H7 (cell line): ENCODE results near the gene TMEM219. TPM values are rescaled to one million over a fixed set of nuclear protein-coding genes. Genes with fewer than 3 reads are reported as not detected.
A peak's percentile ranks its signal among the peaks of the same experiment; 100 is the strongest.

Experiments used
- DNase-seq: peaks from one replicate; pipeline ENCODE4 v3.0.0; 2012
- H3K27me3 ChIP-seq: 2 replicates; pipeline ENCODE4 v1.6.0; 2011; ENCODE audit warnings: mild to moderate bottlenecking, low read length; ENCODE audit not compliant: control insufficient read depth, insufficient read depth
- H3K36me3 ChIP-seq: replicated peaks from 2 replicates; pipeline ENCODE4 v1.5.1; 2011; ENCODE audit warnings: low read length; ENCODE audit not compliant: control insufficient read depth, insufficient read depth
- H3K4me3 ChIP-seq: 2 replicates; pipeline ENCODE4 v1.5.1; 2011; ENCODE audit warnings: low read depth, mild to moderate bottlenecking, control low read depth, low read length, moderate library complexity; ENCODE audit not compliant: insufficient read depth
- total RNA-seq: library from RNA; depleted of rRNA; stranded (reverse); fragments of >200 nt; shearing (Covaris generic); gene quantifications from 2 replicates; pipeline ENCODE4 v1.2.3, GENCODE V29; 2014

TMEM219 gene
- total RNA-seq, 1 experiment from 2014 or later, result 97.6 TPM

GRCh38 chr16:29983420-29984136 lies 21.7 kb downstream of the TMEM219 start:
- H3K27me3 ChIP-seq, result no peaks in the 10 kb centered on the region
- H3K36me3 ChIP-seq, result peaks cover 55% of the 10 kb centered on the region
- peak; percentile 42 for DNase-seq
- H3K4me3 ChIP-seq, result no peak overlapping the region

- no peaks in the 10 kb centered on the region for H3K27me3 ChIP-seq
- H3K4me3 ChIP-seq, result no peak overlapping the region
- DNase-seq, result no peak
- peaks cover 48% of the 10 kb centered on the region for H3K36me3 ChIP-seq
Observed at GRCh38 chr16:29984137-29984763, 22.4 kb downstream of the TMEM219 start.

- H3K4me3 ChIP-seq, result no peak overlapping the region
- no peaks in the 10 kb centered on the region for H3K27me3 ChIP-seq
- H3K36me3 ChIP-seq, result peaks cover 46% of the 10 kb centered on the region
- DNase-seq, result no peak
Observed at GRCh38 chr16:29984764-29985147, 22.9 kb downstream of the TMEM219 start.

GRCh38 chr16:29985271-29985811 lies 23.5 kb downstream of the TMEM219 start:
- Histone ChIP-seq H3K36me3 (peaks cover 40% of the 10 kb centered on the region), H3K4me3 (no peak overlapping the region), H3K27me3 (no peaks in the 10 kb centered on the region)
- DNase-seq, result peak; percentile 55

GRCh38 chr16:29986231-29986630 lies 24.4 kb downstream of the TMEM219 start:
- Histone ChIP-seq H3K36me3 (peaks cover 38% of the 10 kb centered on the region), H3K27me3 (no peaks in the 10 kb centered on the region), H3K4me3 (no peak overlapping the region)
- DNase-seq, result peak; percentile 35

- peaks cover 31% of the 10 kb centered on the region for H3K36me3 ChIP-seq
- no peaks in the 10 kb centered on the region for H3K27me3 ChIP-seq
- DNase-seq, result peak; percentile 49
- no peak overlapping the region for H3K4me3 ChIP-seq
Observed at GRCh38 chr16:29986931-29987330, 25.1 kb downstream of the TMEM219 start.

- Histone ChIP-seq H3K27me3 (no peaks in the 10 kb centered on the region), H3K36me3 (peaks cover 32% of the 10 kb centered on the region), H3K4me3 (no peak overlapping the region)
- peak; percentile 57 for DNase-seq
Observed at GRCh38 chr16:29987371-29988085, 25.6 kb downstream of the TMEM219 start.

- no peaks in the 10 kb centered on the region for H3K27me3 ChIP-seq
- H3K4me3 ChIP-seq, result no peak overlapping the region
- DNase-seq, result peak; percentile 30
- peaks cover 26% of the 10 kb centered on the region for H3K36me3 ChIP-seq
Observed at GRCh38 chr16:29988346-29989075, 26.6 kb downstream of the TMEM219 start.

GRCh38 chr16:29989111-29989858 lies 27.4 kb downstream of the TMEM219 start:
- Histone ChIP-seq H3K36me3 (peaks cover 22% of the 10 kb centered on the region), H3K27me3 (no peaks in the 10 kb centered on the region), H3K4me3 (no peak overlapping the region)
- DNase-seq, result no peak

- Histone ChIP-seq H3K4me3 (no peak overlapping the region), H3K36me3 (peaks cover 16% of the 10 kb centered on the region), H3K27me3 (no peaks in the 10 kb centered on the region)
- no peak for DNase-seq
Observed at GRCh38 chr16:29990034-29990433, 28.2 kb downstream of the TMEM219 start.

GRCh38 chr16:29990883-29991570 lies 29.1 kb downstream of the TMEM219 start:
- Histone ChIP-seq H3K4me3 (no peak overlapping the region), H3K27me3 (no peaks in the 10 kb centered on the region), H3K36me3 (peaks cover 7% of the 10 kb centered on the region)
- no peak for DNase-seq

GRCh38 chr16:29991571-29991904 lies 29.7 kb downstream of the TMEM219 start:
- peaks cover 5% of the 10 kb centered on the region for H3K36me3 ChIP-seq

GRCh38 chr16:29992344-29992967 lies 30.6 kb downstream of the TMEM219 start:
- H3K36me3 ChIP-seq, result peaks cover 4% of the 10 kb centered on the region
- H3K4me3 ChIP-seq, result no peak overlapping the region
- no peak for DNase-seq
- no peaks in the 10 kb centered on the region for H3K27me3 ChIP-seq

More at GRCh38 chr16:29991571-29991904, 29.7 kb downstream of the TMEM219 start:
- Histone ChIP-seq H3K27me3 (no peaks in the 10 kb centered on the region), H3K4me3 (no peak overlapping the region)
- peak; percentile 57 for DNase-seq
